Neural progenitor cell (in vitro differentiated cells): Measurements from ENCODE around the gene RAD51B. TPM values are rescaled to one million over a fixed set of nuclear protein-coding genes. Genes with fewer than 3 reads are reported as not detected.

Source experiments
- DNase-seq: peaks from one replicate; pipeline ENCODE4 v3.0.0-alpha.2; 2016; ENCODE audit warnings: low spot score
- H2AFZ ChIP-seq: fragments of 200-600 bp; sonication (generic); replicated peaks from 2 replicates; pipeline ENCODE4 v1.6.1; 2016; ENCODE audit warnings: antibody characterized with exemption
- H3F3A ChIP-seq: fragments of 200-600 bp; sonication (generic); 2 replicates; pipeline ENCODE4 v1.6.1; 2016; ENCODE audit warnings: antibody characterized with exemption, low read depth
- H3K27ac ChIP-seq: fragments of 200-600 bp; sonication (generic); 2 replicates; pipeline ENCODE4 v1.5.1; 2016; ENCODE audit warnings: mild to moderate bottlenecking
- H3K27me3 ChIP-seq: fragments of 200-600 bp; sonication (generic); 2 replicates; pipeline ENCODE4 v1.6.1; 2016; ENCODE audit warnings: mild to moderate bottlenecking, moderate library complexity
- H3K36me3 ChIP-seq: fragments of 200-600 bp; sonication (generic); 2 replicates; pipeline ENCODE4 v1.5.1; 2016
- H3K4me1 ChIP-seq: fragments of 200-600 bp; sonication (generic); 2 replicates; pipeline ENCODE4 v1.6.1; 2016; ENCODE audit warnings: mixed run types
- H3K4me2 ChIP-seq: fragments of 200-600 bp; sonication (generic); 2 replicates; pipeline ENCODE4 v1.6.1; 2016
- H3K4me3 ChIP-seq: fragments of 200-600 bp; sonication (generic); 2 replicates; pipeline ENCODE4 v1.5.1; 2016
- H3K79me2 ChIP-seq: fragments of 200-600 bp; sonication (generic); 2 replicates; pipeline ENCODE4 v1.6.1; 2016; ENCODE audit warnings: low read depth
- H3K9ac ChIP-seq: fragments of 200-600 bp; sonication (generic); 2 replicates; pipeline ENCODE4 v1.6.1; 2016
- H3K9me3 ChIP-seq: fragments of 200-600 bp; sonication (generic); 2 replicates; pipeline ENCODE4 v1.5.1; 2016; ENCODE audit warnings: low read depth
- H4K20me1 ChIP-seq: fragments of 200-600 bp; sonication (generic); 2 replicates; pipeline ENCODE4 v1.6.1; 2016; ENCODE audit warnings: low read depth
- H3K27ac Mint-ChIP-seq: 3 replicates; pipeline ENCODE4 v1.8.0; 2021; ENCODE audit warnings: mixed read lengths
- H3K27me3 Mint-ChIP-seq: 2 replicates; pipeline ENCODE4 v1.8.0; 2022; ENCODE audit warnings: low read depth, mild to moderate bottlenecking, inconsistent platforms, moderate library complexity, mixed read lengths; ENCODE audit not compliant: insufficient read depth
- H3K36me3 Mint-ChIP-seq: 3 replicates; pipeline ENCODE4 v1.8.0; 2021; ENCODE audit warnings: mixed read lengths
- H3K4me1 Mint-ChIP-seq: 3 replicates; pipeline ENCODE4 v1.8.0; 2021; ENCODE audit warnings: mixed read lengths
- H3K4me3 Mint-ChIP-seq: 3 replicates; pipeline ENCODE4 v1.8.0; 2021; ENCODE audit warnings: mild to moderate bottlenecking, moderate library complexity, mixed read lengths
- H3K9me3 Mint-ChIP-seq: 3 replicates; pipeline ENCODE4 v1.8.0; 2020; ENCODE audit warnings: mixed read lengths
- EZH2 ChIP-seq: fragments of 200-600 bp; sonication (generic); IDR thresholded peaks from 2 replicates; pipeline ENCODE4 v1.6.1; 2017; ENCODE audit warnings: antibody characterized with exemption, mild to moderate bottlenecking, moderate library complexity
- EZH2phosphoT487 ChIP-seq: fragments of 200-600 bp; sonication (generic); IDR thresholded peaks from 2 replicates; pipeline ENCODE4 v1.6.1; 2017; ENCODE audit warnings: antibody characterized with exemption
- total RNA-seq: library from RNA; depleted of rRNA; stranded (reverse); fragments of >200 nt; gene quantifications from 2 replicates; pipeline ENCODE4 v1.2.3, GENCODE V29; 2015; ENCODE audit warnings: low replicate concordance
- TF ChIP-seq, protein P1 (sequence below): fragments of 200-600 bp; sonication (generic); IDR thresholded peaks from 2 replicates; pipeline ENCODE4 v1.5.1; 2017; ENCODE audit warnings: antibody characterized with exemption, mild to moderate bottlenecking

RAD51B gene
- total RNA-seq, 1 donor from 2014 or later: 50.5 TPM

DNA sequence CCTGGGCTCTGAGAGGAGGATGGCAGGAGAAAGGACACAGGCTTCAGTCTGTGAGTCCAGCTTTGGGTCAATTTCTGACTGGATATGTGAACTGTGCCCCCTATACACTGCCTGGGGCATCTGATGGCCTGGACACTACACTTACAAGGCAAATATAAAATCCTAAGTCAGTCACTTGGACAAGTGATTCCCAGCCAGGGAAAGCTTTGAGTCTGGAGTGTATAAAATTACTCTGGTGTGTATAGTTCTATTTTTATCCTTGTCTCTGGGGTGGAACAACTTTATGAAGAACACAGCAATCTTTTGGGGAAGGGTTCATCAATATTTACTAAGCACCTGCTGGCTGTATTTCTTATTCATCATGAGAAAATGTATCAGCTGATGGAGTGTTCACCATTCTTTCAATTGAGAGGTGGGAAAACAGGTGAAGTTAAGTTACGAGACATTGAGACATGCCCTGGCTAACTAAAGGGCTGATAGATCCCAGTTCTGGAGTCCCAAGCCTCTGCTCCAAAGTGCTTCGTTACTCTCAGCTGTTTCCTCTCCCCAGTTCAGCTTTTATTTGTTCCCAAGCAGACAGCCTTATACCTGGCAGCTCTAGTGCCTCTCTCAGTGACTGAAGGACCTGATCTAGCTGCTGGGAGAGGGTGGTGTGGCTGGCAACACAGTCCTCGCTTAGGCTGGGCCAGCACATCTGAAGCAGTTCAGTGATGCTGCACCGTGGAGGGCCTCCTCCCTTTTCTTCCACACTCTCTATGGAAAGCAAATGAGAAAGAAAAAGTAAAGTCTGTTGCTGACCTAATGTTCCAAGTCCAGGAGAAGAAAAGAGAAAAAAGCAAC, 34.1 kb upstream of the RAD51B start:
- no peak overlapping the region for H3K27ac ChIP-seq
- Mint-ChIP-seq H3K27me3 (peaks cover 2% of the 10 kb centered on the region), H3K27ac (no peak overlapping the region), H3K4me3 (no peak overlapping the region), H3K4me1 (no peaks in the 10 kb centered on the region), H3K9me3 (no peaks in the 10 kb centered on the region), H3K36me3 (peaks cover 20% of the 10 kb centered on the region)
- H3F3A ChIP-seq: no peaks in the 10 kb centered on the region
- no peak overlapping the region for H3K4me2 ChIP-seq
- no peaks in the 10 kb centered on the region for H3K36me3 ChIP-seq
- DNase-seq: no peak
- H3K9ac ChIP-seq: no peak overlapping the region
- H2AFZ ChIP-seq: no peak overlapping the region
- H3K27me3 ChIP-seq: no peaks in the 10 kb centered on the region
- no peaks in the 10 kb centered on the region for H3K9me3 ChIP-seq
- H4K20me1 ChIP-seq: no peaks in the 10 kb centered on the region
- H3K4me3 ChIP-seq: no peak overlapping the region
- TF ChIP-seq, protein P1, sequence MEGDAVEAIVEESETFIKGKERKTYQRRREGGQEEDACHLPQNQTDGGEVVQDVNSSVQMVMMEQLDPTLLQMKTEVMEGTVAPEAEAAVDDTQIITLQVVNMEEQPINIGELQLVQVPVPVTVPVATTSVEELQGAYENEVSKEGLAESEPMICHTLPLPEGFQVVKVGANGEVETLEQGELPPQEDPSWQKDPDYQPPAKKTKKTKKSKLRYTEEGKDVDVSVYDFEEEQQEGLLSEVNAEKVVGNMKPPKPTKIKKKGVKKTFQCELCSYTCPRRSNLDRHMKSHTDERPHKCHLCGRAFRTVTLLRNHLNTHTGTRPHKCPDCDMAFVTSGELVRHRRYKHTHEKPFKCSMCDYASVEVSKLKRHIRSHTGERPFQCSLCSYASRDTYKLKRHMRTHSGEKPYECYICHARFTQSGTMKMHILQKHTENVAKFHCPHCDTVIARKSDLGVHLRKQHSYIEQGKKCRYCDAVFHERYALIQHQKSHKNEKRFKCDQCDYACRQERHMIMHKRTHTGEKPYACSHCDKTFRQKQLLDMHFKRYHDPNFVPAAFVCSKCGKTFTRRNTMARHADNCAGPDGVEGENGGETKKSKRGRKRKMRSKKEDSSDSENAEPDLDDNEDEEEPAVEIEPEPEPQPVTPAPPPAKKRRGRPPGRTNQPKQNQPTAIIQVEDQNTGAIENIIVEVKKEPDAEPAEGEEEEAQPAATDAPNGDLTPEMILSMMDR: no peak
- TF ChIP-seq EZH2phosphoT487 (no peak), EZH2 (no peak)
- H3K4me1 ChIP-seq: no peaks in the 10 kb centered on the region
- H3K79me2 ChIP-seq: no peaks in the 10 kb centered on the region

DNA sequence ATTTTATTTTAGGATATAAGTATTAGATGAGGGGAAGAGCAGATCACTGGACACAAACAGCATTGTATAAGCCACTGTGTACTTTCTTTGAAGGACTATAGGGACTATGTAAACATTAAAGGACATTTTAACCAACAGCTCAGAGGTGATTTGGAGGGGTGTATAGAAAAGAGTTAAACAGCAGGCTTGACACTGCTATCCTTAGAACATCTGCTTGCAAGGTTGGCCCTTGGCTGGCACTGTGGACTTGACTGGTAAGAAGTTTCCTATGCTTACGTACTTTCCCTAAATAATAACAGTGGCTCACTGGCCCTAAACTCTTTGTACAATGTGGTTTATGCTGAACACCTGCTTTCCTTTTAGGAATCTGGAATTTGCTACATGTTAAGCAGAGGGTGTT, 31.9 kb upstream of the RAD51B start:
- H3K27me3 Mint-ChIP-seq: no peaks in the 10 kb centered on the region
- no peak for TF ChIP-seq EZH2phosphoT487
- no peak for TF ChIP-seq EZH2
- TF ChIP-seq, protein P1: no peak
- H3K36me3 ChIP-seq: peaks cover 5% of the 10 kb centered on the region

DNA sequence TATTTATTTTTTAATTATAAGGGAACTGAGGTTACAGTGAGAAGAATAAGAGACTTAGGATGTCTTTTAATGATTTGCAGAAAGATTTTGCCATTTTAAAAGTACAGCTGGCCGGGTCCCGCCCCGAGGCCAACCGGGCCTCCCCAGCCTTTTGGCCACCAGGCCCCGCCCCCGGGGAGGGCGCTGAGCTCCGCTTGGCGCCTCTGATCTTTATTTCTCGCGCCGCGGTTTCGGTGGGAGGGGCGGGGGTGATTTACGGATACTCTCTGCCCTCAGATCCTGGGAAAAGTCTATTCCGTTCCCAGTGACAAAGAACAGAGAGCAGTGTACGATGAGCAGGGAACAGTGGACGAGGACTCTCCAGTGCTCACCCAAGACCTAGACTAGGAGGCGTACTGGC, 20.8 kb upstream of the RAD51B start:
- Mint-ChIP-seq H3K4me1 (no peaks in the 10 kb centered on the region), H3K9me3 (no peaks in the 10 kb centered on the region), H3K27me3 (no peaks in the 10 kb centered on the region), H3K36me3 (no peaks in the 10 kb centered on the region), H3K27ac (no peak overlapping the region), H3K4me3 (no peak overlapping the region)
- H3F3A ChIP-seq: no peaks in the 10 kb centered on the region
- no peak overlapping the region for H3K27ac ChIP-seq
- H3K9ac ChIP-seq: no peak overlapping the region
- no peaks in the 10 kb centered on the region for H3K4me1 ChIP-seq
- H4K20me1 ChIP-seq: no peaks in the 10 kb centered on the region
- no peak overlapping the region for H2AFZ ChIP-seq
- no peak for DNase-seq
- no peaks in the 10 kb centered on the region for H3K9me3 ChIP-seq
- TF ChIP-seq, protein P1: no peak
- TF ChIP-seq EZH2 (no peak), EZH2phosphoT487 (no peak)
- H3K4me3 ChIP-seq: no peak overlapping the region
- H3K27me3 ChIP-seq: no peaks in the 10 kb centered on the region
- no peaks in the 10 kb centered on the region for H3K36me3 ChIP-seq
- H3K79me2 ChIP-seq: no peaks in the 10 kb centered on the region
- H3K4me2 ChIP-seq: no peak overlapping the region

More for the DNA sequence above, 31.9 kb upstream of the RAD51B start:
- Histone ChIP-seq H3K4me3 (no peak overlapping the region), H3K4me1 (no peaks in the 10 kb centered on the region), H3K9me3 (no peaks in the 10 kb centered on the region), H4K20me1 (no peaks in the 10 kb centered on the region), H3K27me3 (no peaks in the 10 kb centered on the region), H3K4me2 (no peak overlapping the region), H3K9ac (no peak overlapping the region), H2AFZ (no peak overlapping the region), H3K27ac (no peak overlapping the region), H3F3A (no peaks in the 10 kb centered on the region), H3K79me2 (no peaks in the 10 kb centered on the region)
- no peaks in the 10 kb centered on the region for H3K4me1 Mint-ChIP-seq
- no peak for DNase-seq
- peaks cover 13% of the 10 kb centered on the region for H3K36me3 Mint-ChIP-seq
- no peaks in the 10 kb centered on the region for H3K9me3 Mint-ChIP-seq
- no peak overlapping the region for H3K4me3 Mint-ChIP-seq
- H3K27ac Mint-ChIP-seq: no peak overlapping the region
